HepG2 (cell line): Measurements from ENCODE around the gene TXNL4A. TPM values are rescaled to one million over a fixed set of nuclear protein-coding genes. Genes with fewer than 3 reads are reported as not detected.
A peak's percentile ranks its signal among the peaks of the same experiment; 100 is the strongest.

Source experiments
- JUN ChIP-seq: sonication (generic); formaldehyde crosslinking; IDR thresholded peaks from 2 replicates; pipeline ENCODE4 v1.4.0; 2020; ENCODE audit warnings: mild to moderate bottlenecking, missing genetic modification reagents
- KAT8 ChIP-seq: IDR thresholded peaks from 2 replicates; pipeline ENCODE4 v1.6.1; 2016; ENCODE audit warnings: missing genetic modification reagents, missing compliant biosample characterization
- MAZ ChIP-seq, 2 experiments: sonication (generic) in 1 of 2; formaldehyde crosslinking in 1 of 2; IDR thresholded peaks; 2 replicates each; pipeline versions ENCODE4 v1.5.0 to v1.6.1; 2012 to 2020; ENCODE audit warnings: low read depth in 2 of 2, mild to moderate bottlenecking in 2 of 2, borderline replicate concordance in 1 of 2, improper control_type of control experiment in 1 of 2, low read length in 1 of 2, missing genetic modification reagents in 1 of 2, moderate library complexity in 1 of 2
- NFKB2 ChIP-seq: sonication (generic); formaldehyde crosslinking; IDR thresholded peaks from 2 replicates; pipeline ENCODE4 v1.4.0; 2020; ENCODE audit warnings: missing genetic modification reagents, borderline replicate concordance
- RAD51 ChIP-seq: fragments of 450-650 bp; IDR thresholded peaks from 2 replicates; pipeline ENCODE4 v1.6.1; 2016; ENCODE audit warnings: borderline replicate concordance
- ZNF17 ChIP-seq: sonication (generic); formaldehyde crosslinking; IDR thresholded peaks from 2 replicates; pipeline ENCODE4 v1.5.0; 2020; ENCODE audit warnings: mild to moderate bottlenecking, missing genetic modification reagents
- ZNF207 ChIP-seq: fragments of 450-650 bp; IDR thresholded peaks from 2 replicates; pipeline ENCODE4 v1.6.1; 2016; ENCODE audit warnings: antibody characterized with exemption, borderline replicate concordance
- ZNF407 ChIP-seq: sonication (generic); formaldehyde crosslinking; IDR thresholded peaks from one replicate; pipeline ENCODE4 v1.5.1; 2020; ENCODE audit warnings: mild to moderate bottlenecking, missing genetic modification reagents; ENCODE audit errors: not compliant biosample characterization
- ZNF607 ChIP-seq: sonication (generic); formaldehyde crosslinking; IDR thresholded peaks from 2 replicates; pipeline ENCODE4 v1.5.1; 2020; ENCODE audit warnings: missing genetic modification reagents, mild to moderate bottlenecking, borderline replicate concordance
- ZNF766 ChIP-seq: sonication (generic); formaldehyde crosslinking; IDR thresholded peaks from 2 replicates; pipeline ENCODE4 v1.5.0; 2020; ENCODE audit warnings: missing genetic modification reagents, borderline replicate concordance
- ZSCAN25 ChIP-seq: sonication (generic); formaldehyde crosslinking; IDR thresholded peaks from 2 replicates; pipeline ENCODE4 v1.8.0; 2022; ENCODE audit warnings: mild to moderate bottlenecking, missing genetic modification reagents
- ZSCAN30 ChIP-seq: sonication (generic); formaldehyde crosslinking; IDR thresholded peaks from 2 replicates; pipeline ENCODE4 v1.5.0; 2020; ENCODE audit warnings: mild to moderate bottlenecking, missing genetic modification reagents
- polyA plus RNA-seq, 8 experiments: library from polyadenylated mRNA; depleted of rRNA in 3 of 8; stranded (reverse) in 7 of 8; unstranded in 1 of 8; fragments of >200 nt; fragmentation: Illumina TruSeq in 4 of 8; extraction: Trizol in 4 of 8; gene quantifications; 2 replicates each; pipeline versions ENCODE4 v1.2.1 to v1.2.3, GENCODE V29; 2011 to 2016; ENCODE audit warnings: low read depth in 4 of 8, missing spikeins in 1 of 8, mixed read lengths in 1 of 8; ENCODE audit not compliant: insufficient read depth in 1 of 8
- total RNA-seq, 5 experiments: library from RNA; depleted of rRNA; stranded (reverse); fragments of >200 nt; fragmentation: Illumina TruSeq; extraction: Trizol; gene quantifications; 2 replicates each; pipeline ENCODE4 v1.2.3, GENCODE V29; 2016; ENCODE audit warnings: low read depth in 1 of 5
- TF ChIP-seq, protein P1 (sequence below): sonication (generic); formaldehyde crosslinking; IDR thresholded peaks from 2 replicates; pipeline ENCODE4 v1.4.0; 2020; ENCODE audit warnings: mild to moderate bottlenecking, missing genetic modification reagents
- TF ChIP-seq, protein P2 (sequence below): sonication (generic); formaldehyde crosslinking; IDR thresholded peaks from 2 replicates; pipeline ENCODE4 v1.4.0; 2020; ENCODE audit warnings: missing genetic modification reagents

Gene TXNL4A
- total and polyA plus RNA-seq, 2 of the 13 experiments (the other 11 are each of a cell fraction or from before 2014, with no cell fraction given): 172 to 202 TPM

DNA sequence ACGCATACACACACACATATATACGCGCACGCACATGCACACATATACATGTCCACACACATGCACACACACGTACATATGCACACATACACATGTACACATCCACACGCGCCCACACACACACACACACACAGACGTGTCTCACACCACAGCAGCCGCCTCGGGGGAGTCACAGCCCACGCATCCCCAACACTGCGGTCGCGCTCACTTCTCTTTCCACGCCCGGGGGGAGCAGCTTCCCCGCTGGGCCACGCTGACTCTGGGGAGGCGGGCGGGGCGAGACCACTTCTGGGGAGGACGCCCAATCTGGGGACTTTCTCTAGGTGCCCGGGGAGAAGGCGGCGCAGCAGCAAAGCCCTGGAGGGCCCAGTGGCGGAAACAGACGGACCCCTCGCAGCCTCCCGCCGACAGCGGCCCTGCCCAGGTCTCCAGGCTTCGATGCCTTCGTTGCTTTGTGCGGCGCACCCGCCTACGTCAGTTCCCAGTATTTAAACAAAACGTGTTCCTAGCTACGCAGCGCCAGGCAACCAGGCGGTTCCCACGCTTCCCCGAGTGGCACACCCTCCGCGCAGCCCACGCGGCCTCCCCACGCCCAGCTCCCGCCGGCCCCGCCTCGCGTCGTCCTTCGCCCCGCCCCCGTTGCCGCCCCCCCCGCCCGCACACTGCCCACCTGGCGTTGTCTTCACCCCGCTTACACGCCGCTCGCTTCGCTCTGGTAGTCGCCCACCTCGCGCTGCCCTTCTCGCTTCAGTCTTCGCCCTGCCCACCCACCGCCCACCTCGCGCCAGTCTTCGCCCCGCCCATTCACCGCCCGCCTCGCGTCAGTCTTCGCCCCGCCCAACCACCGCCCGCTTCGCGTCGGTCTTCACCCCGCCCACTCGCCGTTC, 45.1 kb upstream of the TXNL4A start (continued):
- peak; percentile 38 for TF ChIP-seq ZNF407 (CRISPR knock-in tag)
- no peak for TF ChIP-seq ZNF17 (CRISPR knock-in tag)
- no peak for TF ChIP-seq ZNF766
- TF ChIP-seq, protein P1, sequence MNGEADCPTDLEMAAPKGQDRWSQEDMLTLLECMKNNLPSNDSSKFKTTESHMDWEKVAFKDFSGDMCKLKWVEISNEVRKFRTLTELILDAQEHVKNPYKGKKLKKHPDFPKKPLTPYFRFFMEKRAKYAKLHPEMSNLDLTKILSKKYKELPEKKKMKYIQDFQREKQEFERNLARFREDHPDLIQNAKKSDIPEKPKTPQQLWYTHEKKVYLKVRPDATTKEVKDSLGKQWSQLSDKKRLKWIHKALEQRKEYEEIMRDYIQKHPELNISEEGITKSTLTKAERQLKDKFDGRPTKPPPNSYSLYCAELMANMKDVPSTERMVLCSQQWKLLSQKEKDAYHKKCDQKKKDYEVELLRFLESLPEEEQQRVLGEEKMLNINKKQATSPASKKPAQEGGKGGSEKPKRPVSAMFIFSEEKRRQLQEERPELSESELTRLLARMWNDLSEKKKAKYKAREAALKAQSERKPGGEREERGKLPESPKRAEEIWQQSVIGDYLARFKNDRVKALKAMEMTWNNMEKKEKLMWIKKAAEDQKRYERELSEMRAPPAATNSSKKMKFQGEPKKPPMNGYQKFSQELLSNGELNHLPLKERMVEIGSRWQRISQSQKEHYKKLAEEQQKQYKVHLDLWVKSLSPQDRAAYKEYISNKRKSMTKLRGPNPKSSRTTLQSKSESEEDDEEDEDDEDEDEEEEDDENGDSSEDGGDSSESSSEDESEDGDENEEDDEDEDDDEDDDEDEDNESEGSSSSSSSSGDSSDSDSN: 0 out of 2 replicates have a peak, but pooled peaks have one; percentile 25
- no peak for TF ChIP-seq MAZ (IDR thresholded peaks at IDR 0.05; ENCODE audit: borderline replicate concordance, low read depth, low read length)
- peak; percentile 72; the same call in 1 of the 2 replicates for TF ChIP-seq MAZ (CRISPR knock-in tag; IDR thresholded peaks at IDR 0.05; ENCODE audit: low read depth)
- TF ChIP-seq ZNF607 (CRISPR knock-in tag): 0 out of 2 replicates have a peak, but pooled peaks have one; percentile 18
- TF ChIP-seq KAT8 (CRISPR knock-in tag): no peak
- TF ChIP-seq ZSCAN30 (CRISPR knock-in tag): no peak
- no peak for TF ChIP-seq RAD51
- TF ChIP-seq NFKB2 (CRISPR knock-in tag): peak; percentile 77; the same call in 1 of the 2 replicates
- TF ChIP-seq, protein P2, sequence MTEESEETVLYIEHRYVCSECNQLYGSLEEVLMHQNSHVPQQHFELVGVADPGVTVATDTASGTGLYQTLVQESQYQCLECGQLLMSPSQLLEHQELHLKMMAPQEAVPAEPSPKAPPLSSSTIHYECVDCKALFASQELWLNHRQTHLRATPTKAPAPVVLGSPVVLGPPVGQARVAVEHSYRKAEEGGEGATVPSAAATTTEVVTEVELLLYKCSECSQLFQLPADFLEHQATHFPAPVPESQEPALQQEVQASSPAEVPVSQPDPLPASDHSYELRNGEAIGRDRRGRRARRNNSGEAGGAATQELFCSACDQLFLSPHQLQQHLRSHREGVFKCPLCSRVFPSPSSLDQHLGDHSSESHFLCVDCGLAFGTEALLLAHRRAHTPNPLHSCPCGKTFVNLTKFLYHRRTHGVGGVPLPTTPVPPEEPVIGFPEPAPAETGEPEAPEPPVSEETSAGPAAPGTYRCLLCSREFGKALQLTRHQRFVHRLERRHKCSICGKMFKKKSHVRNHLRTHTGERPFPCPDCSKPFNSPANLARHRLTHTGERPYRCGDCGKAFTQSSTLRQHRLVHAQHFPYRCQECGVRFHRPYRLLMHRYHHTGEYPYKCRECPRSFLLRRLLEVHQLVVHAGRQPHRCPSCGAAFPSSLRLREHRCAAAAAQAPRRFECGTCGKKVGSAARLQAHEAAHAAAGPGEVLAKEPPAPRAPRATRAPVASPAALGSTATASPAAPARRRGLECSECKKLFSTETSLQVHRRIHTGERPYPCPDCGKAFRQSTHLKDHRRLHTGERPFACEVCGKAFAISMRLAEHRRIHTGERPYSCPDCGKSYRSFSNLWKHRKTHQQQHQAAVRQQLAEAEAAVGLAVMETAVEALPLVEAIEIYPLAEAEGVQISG: peak; percentile 44; the same call in 1 of the 2 replicates
- no peak for TF ChIP-seq JUN
- peak; percentile 39; the same call in 1 of the 2 replicates for TF ChIP-seq ZSCAN25 (CRISPR knock-in tag)
- TF ChIP-seq ZNF207: no peak
